Upper lobe of left lung (tissue), 6 donors: ENCODE measurements around the gene HOXB7. TPM values are rescaled to one million over a fixed set of nuclear protein-coding genes. Genes with fewer than 3 reads are reported as not detected.

Experiments used
- ATAC-seq, 2 donors: fragments of 200-7000 bp; cut with Tn5 transposase; one replicate each; pipeline ENCODE4 v1.9.1; 2022; ENCODE audit warnings: mild to moderate bottlenecking in 2 of 2, moderate library complexity in 2 of 2; ENCODE audit not compliant: low FRiP score in 2 of 2
- DNase-seq, 2 donors: peaks; one replicate each; pipeline ENCODE4 v3.0.0-alpha.2; 2019 to 2020
- H3K27ac ChIP-seq, 4 donors: fragments of 200-600 bp; sonication (generic); one replicate each; pipeline ENCODE4 v1.5.1; 2016 to 2019
- H3K27me3 ChIP-seq, 4 donors: fragments of 200-600 bp; sonication (generic); one replicate each; pipeline ENCODE4 v1.5.1; 2017 to 2019
- H3K36me3 ChIP-seq, 4 donors: fragments of 200-600 bp; sonication (generic); one replicate each; pipeline ENCODE4 v1.5.1; 2016 to 2019
- H3K4me1 ChIP-seq, 4 donors: fragments of 200-600 bp; sonication (generic); one replicate each; pipeline ENCODE4 v1.5.1; 2018 to 2019
- H3K4me3 ChIP-seq, 4 donors: fragments of 200-600 bp; sonication (generic); one replicate each; pipeline ENCODE4 v1.5.1; 2017 to 2019; ENCODE audit warnings: mild to moderate bottlenecking in 2 of 4, moderate library complexity in 1 of 4
- H3K9me3 ChIP-seq, 4 donors: fragments of 200-600 bp; sonication (generic); one replicate each; pipeline ENCODE4 v1.5.1; 2018 to 2019
- EP300 ChIP-seq, 4 donors: sonication (generic); formaldehyde crosslinking; IDR thresholded peaks; one replicate each; pipeline ENCODE4 v1.5.1; 2017; ENCODE audit warnings: antibody characterized with exemption in 4 of 4, control low read depth in 2 of 4
- POLR2A ChIP-seq, 4 donors: fragments of 450-650 bp; IDR thresholded peaks; one replicate each; pipeline ENCODE4 v1.5.1; 2016 to 2017; ENCODE audit warnings: antibody characterized with exemption in 4 of 4, mild to moderate bottlenecking in 2 of 4
- POLR2AphosphoS5 ChIP-seq, 2 donors: sonication (generic); formaldehyde crosslinking; IDR thresholded peaks; one replicate each; pipeline ENCODE4 v1.5.1; 2017; ENCODE audit warnings: antibody characterized with exemption in 2 of 2
- WGBS, 2 donors: methylation state at CpG; one replicate each; pipeline ENCODE4 v1.1.5; 2017 to 2018; 5-methylcytosine and 5-hydroxymethylcytosine counted together
- total RNA-seq, 6 donors: library from RNA; depleted of rRNA in 4 of 6; stranded (reverse); fragments of >200 nt in 4 of 6; gene quantifications; one replicate each; pipeline versions ENCODE4 v1.1.0 to v1.2.1, GENCODE V29; 2016 to 2021
- TF ChIP-seq, protein P1 (sequence below), 6 experiments: fragments of 450-650 bp in 4 of 6; fragments of 200-600 bp in 2 of 6; sonication (generic) in 2 of 6; IDR thresholded peaks; one replicate each; pipeline ENCODE4 v1.5.1; 2016 to 2019; ENCODE audit warnings: antibody characterized with exemption in 6 of 6
- donor health status: DM: no; HTN: no; CAD: no; lungs with moderate emphysema.
- donor health status: DM: no; HTN: yes; CAD: no; lungs with severe emphysema.

HOXB7 gene
- total RNA-seq, 6 donors from 2014 or later = 1.1 to 3.7 (median 1.3) TPM; not detected in 1

- TF ChIP-seq POLR2AphosphoS5 (IDR thresholded peaks at IDR 0.05) = no peak
- no peak for TF ChIP-seq POLR2A (IDR thresholded peaks at IDR 0.05)
- TF ChIP-seq, protein P1, sequence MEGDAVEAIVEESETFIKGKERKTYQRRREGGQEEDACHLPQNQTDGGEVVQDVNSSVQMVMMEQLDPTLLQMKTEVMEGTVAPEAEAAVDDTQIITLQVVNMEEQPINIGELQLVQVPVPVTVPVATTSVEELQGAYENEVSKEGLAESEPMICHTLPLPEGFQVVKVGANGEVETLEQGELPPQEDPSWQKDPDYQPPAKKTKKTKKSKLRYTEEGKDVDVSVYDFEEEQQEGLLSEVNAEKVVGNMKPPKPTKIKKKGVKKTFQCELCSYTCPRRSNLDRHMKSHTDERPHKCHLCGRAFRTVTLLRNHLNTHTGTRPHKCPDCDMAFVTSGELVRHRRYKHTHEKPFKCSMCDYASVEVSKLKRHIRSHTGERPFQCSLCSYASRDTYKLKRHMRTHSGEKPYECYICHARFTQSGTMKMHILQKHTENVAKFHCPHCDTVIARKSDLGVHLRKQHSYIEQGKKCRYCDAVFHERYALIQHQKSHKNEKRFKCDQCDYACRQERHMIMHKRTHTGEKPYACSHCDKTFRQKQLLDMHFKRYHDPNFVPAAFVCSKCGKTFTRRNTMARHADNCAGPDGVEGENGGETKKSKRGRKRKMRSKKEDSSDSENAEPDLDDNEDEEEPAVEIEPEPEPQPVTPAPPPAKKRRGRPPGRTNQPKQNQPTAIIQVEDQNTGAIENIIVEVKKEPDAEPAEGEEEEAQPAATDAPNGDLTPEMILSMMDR (IDR thresholded peaks at IDR 0.05) = no peak
- no peak for TF ChIP-seq EP300 (IDR thresholded peaks at IDR 0.05)
- Histone ChIP-seq H3K36me3 (no peaks in the 10 kb centered on the region), H3K9me3 (no peaks in the 10 kb centered on the region), H3K4me1 (peaks cover 9 to 16% (median 11%) of the 10 kb centered on the region in 4 donors), H3K4me3 (peak overlapping the region in 2 of 4 donors; percentile 20 to 57), H3K27ac (peak overlapping the region; percentile 71 to 87 (median 79)), H3K27me3 (peaks cover 0 to 49% (median 24%) of the 10 kb centered on the region in 4 donors)
- no peak for ATAC-seq
- DNase-seq = no peak
- 43 to 48% methylated on average over 8 of the region's 8 CpGs for WGBS, 2 donors
Observed at GRCh38 chr17:48574505-48575065, 36.2 kb downstream of the HOXB7 start.

GRCh38 chr17:48571826-48572417 is 38.9 kb downstream of the HOXB7 start:
- H3K4me3 ChIP-seq = no peak overlapping the region
- H3K9me3 ChIP-seq = no peaks in the 10 kb centered on the region
- peak overlapping the region; percentile 65 to 87 (median 72) for H3K27ac ChIP-seq
- TF ChIP-seq EP300 (IDR thresholded peaks at IDR 0.05) (no peak), POLR2AphosphoS5 (IDR thresholded peaks at IDR 0.05) (no peak), POLR2A (IDR thresholded peaks at IDR 0.05) (no peak)
- TF ChIP-seq, protein P1 (IDR thresholded peaks at IDR 0.05) = no peak
- no peaks in the 10 kb centered on the region for H3K36me3 ChIP-seq
- peaks cover 0 to 31% (median 14%) of the 10 kb centered on the region in 4 donors for H3K27me3 ChIP-seq
- ATAC-seq (no peak), DNase-seq (no peak)
- 67 to 81% methylated on average over 1 of the region's 1 CpG for WGBS, 2 donors
- H3K4me1 ChIP-seq = peaks cover 12 to 19% (median 16%) of the 10 kb centered on the region in 4 donors

- 37 to 38% methylated on average over 26 of the region's 26 CpGs for WGBS, 2 donors
- DNase-seq (no peak), ATAC-seq (no peak)
- H3K4me1 ChIP-seq = peaks cover 5 to 15% (median 13%) of the 10 kb centered on the region in 4 donors
- peak overlapping the region in 2 of 4 donors; percentile 8 to 21 for H3K4me3 ChIP-seq
- H3K27ac ChIP-seq = peak overlapping the region; percentile 65 to 87 (median 72)
- H3K36me3 ChIP-seq = no peaks in the 10 kb centered on the region
- H3K27me3 ChIP-seq = peaks cover 0 to 24% (median 11%) of the 10 kb centered on the region in 4 donors
- TF ChIP-seq EP300 (IDR thresholded peaks at IDR 0.05) (no peak), POLR2A (IDR thresholded peaks at IDR 0.05) (no peak), POLR2AphosphoS5 (IDR thresholded peaks at IDR 0.05) (no peak)
- TF ChIP-seq, protein P1 (IDR thresholded peaks at IDR 0.05) = no peak
- H3K9me3 ChIP-seq = no peaks in the 10 kb centered on the region
Observed at GRCh38 chr17:48571024-48571818, 39.6 kb downstream of the HOXB7 start.

- Histone ChIP-seq H3K9me3 (no peaks in the 10 kb centered on the region), H3K27me3 (peaks cover 0 to 17% (median 8%) of the 10 kb centered on the region in 4 donors), H3K36me3 (no peaks in the 10 kb centered on the region), H3K27ac (peak overlapping the region; percentile 65 to 87 (median 72)), H3K4me3 (peak overlapping the region in 2 of 4 donors; percentile 8 to 21), H3K4me1 (peaks cover 0 to 10% (median 7%) of the 10 kb centered on the region in 4 donors)
- 23 to 31% methylated on average over 16 to 17 of the region's 19 CpGs for WGBS, 2 donors
- DNase-seq = peak in 1 of 2 donors; percentile 57
- ATAC-seq = peak in 1 of 2 donors; percentile 40
- TF ChIP-seq POLR2A (IDR thresholded peaks at IDR 0.05) (no peak), POLR2AphosphoS5 (IDR thresholded peaks at IDR 0.05) (no peak), EP300 (IDR thresholded peaks at IDR 0.05) (no peak)
- TF ChIP-seq, protein P1 (IDR thresholded peaks at IDR 0.05) = no peak
Observed at GRCh38 chr17:48570325-48571023, 40.3 kb downstream of the HOXB7 start.
